ENCODE data around the gene IGSF23. TPM values are rescaled to one million over a fixed set of nuclear protein-coding genes. Genes with fewer than 3 reads are reported as not detected.

Gene IGSF23
- total and polyA plus RNA-seq, 2 of the 13 experiments (the other 11 are each of a cell fraction or from before 2014, with no cell fraction given), result 2.3 to 8.8 TPM

DNA sequence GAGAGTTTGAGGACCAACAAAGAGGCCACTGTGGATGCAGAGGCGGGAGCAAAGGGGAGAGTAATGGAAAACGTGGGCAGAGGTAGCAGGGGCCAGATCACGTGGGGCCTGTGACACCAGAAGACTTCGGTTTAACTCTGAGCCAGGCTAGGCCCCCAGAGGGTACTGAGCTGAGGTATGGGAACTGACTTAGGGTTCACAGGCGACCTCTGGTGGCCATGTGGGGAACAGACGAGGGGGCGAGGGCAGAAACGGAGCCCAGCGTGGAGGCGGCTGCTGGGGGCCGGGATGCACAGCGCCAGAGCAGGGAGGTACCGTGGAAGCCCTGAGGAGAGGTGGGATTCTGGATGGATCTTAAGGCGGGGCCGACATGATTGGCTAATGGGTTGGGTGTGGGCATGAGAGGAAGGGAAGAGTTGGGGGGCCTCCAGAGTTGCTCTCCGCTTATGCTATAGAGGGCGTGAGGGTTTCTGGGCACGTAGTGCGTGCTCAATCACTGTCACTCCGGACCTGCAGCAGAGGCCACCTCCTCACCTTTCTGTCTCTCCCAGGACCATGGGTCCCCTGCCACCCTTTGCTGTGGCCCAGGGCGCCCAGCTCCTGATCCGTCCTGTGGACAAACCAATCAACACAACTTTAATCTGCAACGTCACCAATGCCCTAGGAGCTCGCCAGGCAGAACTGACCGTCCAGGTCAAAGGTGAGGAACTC, 44.0 kb downstream of the IGSF23 start (continued):
- TF ChIP-seq, protein P1, sequence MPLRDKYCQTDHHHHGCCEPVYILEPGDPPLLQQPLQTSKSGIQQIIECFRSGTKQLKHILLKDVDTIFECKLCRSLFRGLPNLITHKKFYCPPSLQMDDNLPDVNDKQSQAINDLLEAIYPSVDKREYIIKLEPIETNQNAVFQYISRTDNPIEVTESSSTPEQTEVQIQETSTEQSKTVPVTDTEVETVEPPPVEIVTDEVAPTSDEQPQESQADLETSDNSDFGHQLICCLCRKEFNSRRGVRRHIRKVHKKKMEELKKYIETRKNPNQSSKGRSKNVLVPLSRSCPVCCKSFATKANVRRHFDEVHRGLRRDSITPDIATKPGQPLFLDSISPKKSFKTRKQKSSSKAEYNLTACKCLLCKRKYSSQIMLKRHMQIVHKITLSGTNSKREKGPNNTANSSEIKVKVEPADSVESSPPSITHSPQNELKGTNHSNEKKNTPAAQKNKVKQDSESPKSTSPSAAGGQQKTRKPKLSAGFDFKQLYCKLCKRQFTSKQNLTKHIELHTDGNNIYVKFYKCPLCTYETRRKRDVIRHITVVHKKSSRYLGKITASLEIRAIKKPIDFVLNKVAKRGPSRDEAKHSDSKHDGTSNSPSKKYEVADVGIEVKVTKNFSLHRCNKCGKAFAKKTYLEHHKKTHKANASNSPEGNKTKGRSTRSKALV (CRISPR knock-in tag; IDR thresholded peaks at IDR 0.05), result no peak
- TF ChIP-seq RELA (CRISPR knock-in tag; IDR thresholded peaks at IDR 0.05), result no peak
- no peak for TF ChIP-seq ZFP37 (CRISPR knock-in tag; IDR thresholded peaks at IDR 0.05; ENCODE audit: borderline replicate concordance)
- TF ChIP-seq, protein P2, sequence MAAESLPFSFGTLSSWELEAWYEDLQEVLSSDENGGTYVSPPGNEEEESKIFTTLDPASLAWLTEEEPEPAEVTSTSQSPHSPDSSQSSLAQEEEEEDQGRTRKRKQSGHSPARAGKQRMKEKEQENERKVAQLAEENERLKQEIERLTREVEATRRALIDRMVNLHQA (CRISPR knock-in tag; IDR thresholded peaks at IDR 0.05), result no peak
- no peak for TF ChIP-seq ZNF432 (CRISPR knock-in tag; IDR thresholded peaks at IDR 0.05; ENCODE audit: borderline replicate concordance)
- peak; percentile 85 for TF ChIP-seq ZNF768 (CRISPR knock-in tag; IDR thresholded peaks at IDR 0.05)
- no peak for TF ChIP-seq NONO (IDR thresholded peaks at IDR 0.05)
- TF ChIP-seq NONO (CRISPR knock-in tag; conservative IDR thresholded peaks at IDR 0.05), result no peak
- TF ChIP-seq CBX2 (IDR thresholded peaks at IDR 0.05; ENCODE audit: low read depth, low read length), result no peak
- no peak for TF ChIP-seq CBX2 (CRISPR knock-in tag; IDR thresholded peaks at IDR 0.05; ENCODE audit: low read depth)
- TF ChIP-seq ZNF589 (CRISPR knock-in tag; conservative IDR thresholded peaks at IDR 0.05), result no peak
- TF ChIP-seq ZFY (CRISPR knock-in tag; IDR thresholded peaks at IDR 0.05), result no peak; the same call in 1 of the 2 replicates
- no peak for TF ChIP-seq ZNF567 (CRISPR knock-in tag; IDR thresholded peaks at IDR 0.05; ENCODE audit: borderline replicate concordance)
- TF ChIP-seq ZNF12 (CRISPR knock-in tag; IDR thresholded peaks at IDR 0.05), result no peak
- no peak for TF ChIP-seq MED13 (CRISPR knock-in tag; IDR thresholded peaks at IDR 0.05)
- peak; percentile 21 for TF ChIP-seq HNRNPK (IDR thresholded peaks at IDR 0.05; ENCODE audit: low read depth, low read length, poor library complexity, severe bottlenecking)
- TF ChIP-seq ZNF562 (CRISPR knock-in tag; IDR thresholded peaks at IDR 0.05; ENCODE audit: borderline replicate concordance), result no peak
- TF ChIP-seq, protein P3, sequence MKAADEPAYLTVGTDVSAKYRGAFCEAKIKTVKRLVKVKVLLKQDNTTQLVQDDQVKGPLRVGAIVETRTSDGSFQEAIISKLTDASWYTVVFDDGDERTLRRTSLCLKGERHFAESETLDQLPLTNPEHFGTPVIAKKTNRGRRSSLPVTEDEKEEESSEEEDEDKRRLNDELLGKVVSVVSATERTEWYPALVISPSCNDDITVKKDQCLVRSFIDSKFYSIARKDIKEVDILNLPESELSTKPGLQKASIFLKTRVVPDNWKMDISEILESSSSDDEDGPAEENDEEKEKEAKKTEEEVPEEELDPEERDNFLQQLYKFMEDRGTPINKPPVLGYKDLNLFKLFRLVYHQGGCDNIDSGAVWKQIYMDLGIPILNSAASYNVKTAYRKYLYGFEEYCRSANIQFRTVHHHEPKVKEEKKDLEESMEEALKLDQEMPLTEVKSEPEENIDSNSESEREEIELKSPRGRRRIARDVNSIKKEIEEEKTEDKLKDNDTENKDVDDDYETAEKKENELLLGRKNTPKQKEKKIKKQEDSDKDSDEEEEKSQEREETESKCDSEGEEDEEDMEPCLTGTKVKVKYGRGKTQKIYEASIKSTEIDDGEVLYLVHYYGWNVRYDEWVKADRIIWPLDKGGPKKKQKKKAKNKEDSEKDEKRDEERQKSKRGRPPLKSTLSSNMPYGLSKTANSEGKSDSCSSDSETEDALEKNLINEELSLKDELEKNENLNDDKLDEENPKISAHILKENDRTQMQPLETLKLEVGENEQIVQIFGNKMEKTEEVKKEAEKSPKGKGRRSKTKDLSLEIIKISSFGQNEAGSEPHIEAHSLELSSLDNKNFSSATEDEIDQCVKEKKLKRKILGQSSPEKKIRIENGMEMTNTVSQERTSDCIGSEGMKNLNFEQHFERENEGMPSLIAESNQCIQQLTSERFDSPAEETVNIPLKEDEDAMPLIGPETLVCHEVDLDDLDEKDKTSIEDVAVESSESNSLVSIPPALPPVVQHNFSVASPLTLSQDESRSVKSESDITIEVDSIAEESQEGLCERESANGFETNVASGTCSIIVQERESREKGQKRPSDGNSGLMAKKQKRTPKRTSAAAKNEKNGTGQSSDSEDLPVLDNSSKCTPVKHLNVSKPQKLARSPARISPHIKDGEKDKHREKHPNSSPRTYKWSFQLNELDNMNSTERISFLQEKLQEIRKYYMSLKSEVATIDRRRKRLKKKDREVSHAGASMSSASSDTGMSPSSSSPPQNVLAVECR (CRISPR knock-in tag; IDR thresholded peaks at IDR 0.05; ENCODE audit: borderline replicate concordance), result 0 out of 2 replicates have a peak, but pooled peaks have one; percentile 30
- peak; percentile 46; the same call in 1 of the 2 replicates for TF ChIP-seq NFKB2 (CRISPR knock-in tag; IDR thresholded peaks at IDR 0.05; ENCODE audit: borderline replicate concordance)
- TF ChIP-seq KLF6 (CRISPR knock-in tag; IDR thresholded peaks at IDR 0.05), result no peak
- TF ChIP-seq MBNL3 (CRISPR knock-in tag; conservative IDR thresholded peaks at IDR 0.05), result no peak
- peak; percentile 77 for TF ChIP-seq ZBTB38 (CRISPR knock-in tag; IDR thresholded peaks at IDR 0.05)
- no peak for TF ChIP-seq KDM4B (CRISPR knock-in tag; IDR thresholded peaks at IDR 0.05)
- no peak for TF ChIP-seq MAF1 (CRISPR knock-in tag; IDR thresholded peaks at IDR 0.05; ENCODE audit: borderline replicate concordance)
- no peak for TF ChIP-seq ZNF720 (CRISPR knock-in tag; IDR thresholded peaks at IDR 0.05)
- no peak for TF ChIP-seq ZNF180 (CRISPR knock-in tag; IDR thresholded peaks at IDR 0.05; ENCODE audit: borderline replicate concordance, low read depth)
- no peak for TF ChIP-seq ZMYM4 (CRISPR knock-in tag; IDR thresholded peaks at IDR 0.05)
